Measurements from ENCODE around the gene PYGO2. TPM values are rescaled to one million over a fixed set of nuclear protein-coding genes. Genes with fewer than 3 reads are reported as not detected.
"Not testable (repeated sequence)": the region's sequence is repeated elsewhere in the genome, so short reads cannot be mapped to it uniquely, and the experiment has no call there.

PYGO2 gene
- total RNA-seq, 4 donors from 2014 or later = 28.6 to 48.3 (median 42.9) TPM

- H3K27me3 ChIP-seq = no peaks in the 10 kb centered on the region
Observed at GRCh38 chr1:154987326-154987725, 25.7 kb upstream of the PYGO2 start.

GRCh38 chr1:154986736-154987135, 25.2 kb upstream of the PYGO2 start:
- Histone ChIP-seq H3K36me3 (peaks cover 11 to 13% of the 10 kb centered on the region in 2 donors), H3K4me1 (peaks cover 15 to 20% of the 10 kb centered on the region in 2 donors)
- H3K27me3 ChIP-seq; H3K4me3 ChIP-seq (replicated peaks in 1 of 3); DNase-seq; H3K9me3 ChIP-seq; H3K27ac ChIP-seq; intact Hi-C loops (cut with DNase I): not testable (repeated sequence)
- 89 to 97% methylated on average over 4 of the region's 4 CpGs for WGBS, 2 donors

More at GRCh38 chr1:154987326-154987725, 25.7 kb upstream of the PYGO2 start:
- no peak overlapping the region for H3K4me3 ChIP-seq (replicated peaks in 1 of 3)
- TF ChIP-seq CTCF (IDR thresholded peaks at IDR 0.05) (no peak), POLR2A (IDR thresholded peaks at IDR 0.05) (no peak)
- peaks cover 15 to 20% of the 10 kb centered on the region in 2 donors for H3K4me1 ChIP-seq
- no peak for DNase-seq
- H3K27ac ChIP-seq = no peak overlapping the region
- WGBS, 2 donors = 87 to 93% methylated on average over 6 of the region's 6 CpGs
- intact Hi-C loops (cut with DNase I) = no loop called here
- peaks cover 11 to 13% of the 10 kb centered on the region in 2 donors for H3K36me3 ChIP-seq
- H3K9me3 ChIP-seq = no peaks in the 10 kb centered on the region

GRCh38 chr1:154983776-154984466, 22.3 kb upstream of the PYGO2 start:
- DNase-seq = no peak
- H3K4me3 ChIP-seq (replicated peaks in 1 of 3) = peak overlapping the region; percentile 44 to 82 (median 48)
- no peak for TF ChIP-seq POLR2A (IDR thresholded peaks at IDR 0.05)
- TF ChIP-seq CTCF (IDR thresholded peaks at IDR 0.05) = no peak
- peaks cover 11 to 12% of the 10 kb centered on the region in 2 donors for H3K36me3 ChIP-seq
- intact Hi-C loops (cut with DNase I) = no loop called here
- H3K27ac ChIP-seq = peak overlapping the region; percentile 41 to 68 (median 54)
- WGBS, 2 donors = 7 to 12% methylated on average over 17 of the region's 17 CpGs
- no peaks in the 10 kb centered on the region for H3K9me3 ChIP-seq
- H3K4me1 ChIP-seq = peaks cover 15 to 20% of the 10 kb centered on the region in 2 donors
- H3K27me3 ChIP-seq = no peaks in the 10 kb centered on the region

- Histone ChIP-seq H3K27me3 (no peaks in the 10 kb centered on the region), H3K4me1 (peaks cover 15 to 20% of the 10 kb centered on the region in 2 donors), H3K9me3 (no peaks in the 10 kb centered on the region), H3K36me3 (peaks cover 3 to 7% of the 10 kb centered on the region in 2 donors), H3K4me3 (replicated peaks in 1 of 3) (peak within 1 kb of the TSS; percentile 44 to 82 (median 48)), H3K27ac (peak within 1 kb of the TSS; percentile 41 to 68 (median 54))
- 0% methylated on average over 26 of the region's 26 CpGs for WGBS, 2 donors
- TF ChIP-seq POLR2A (IDR thresholded peaks at IDR 0.05) = peak in 1 of 2 donors; percentile 65
- no peak for TF ChIP-seq CTCF (IDR thresholded peaks at IDR 0.05)
- intact Hi-C loops (cut with DNase I) = no loop called here
- DNase-seq = peak; percentile 96 to 97
Observed at GRCh38 chr1:154982897-154983648, 21.5 kb upstream of the PYGO2 start, which contains the start of gene FLAD1. TSS of gene FLAD1 (plus strand) at chr1:154983344. CDS start at chr1:154983695, 351 bp downstream.

GRCh38 chr1:154982341-154982740, 20.8 kb upstream of the PYGO2 start:
- H3K27me3 ChIP-seq = no peaks in the 10 kb centered on the region
- 66% methylated on average over 6 of the region's 6 CpGs for WGBS, 2 donors
- DNase-seq = no peak
- peaks cover 15 to 20% of the 10 kb centered on the region in 2 donors for H3K4me1 ChIP-seq
- no peaks in the 10 kb centered on the region for H3K36me3 ChIP-seq
- intact Hi-C loops (cut with DNase I) = no loop called here
- no peak overlapping the region for H3K27ac ChIP-seq
- no peak for TF ChIP-seq POLR2A (IDR thresholded peaks at IDR 0.05)
- TF ChIP-seq CTCF (IDR thresholded peaks at IDR 0.05) = no peak
- no peaks in the 10 kb centered on the region for H3K9me3 ChIP-seq
- H3K4me3 ChIP-seq (replicated peaks in 1 of 3) = peak overlapping the region in 1 of 3 donors; percentile 19

Data from thyroid gland (tissue), 4 donors.